ENCODE data around the gene YBX1. TPM values are rescaled to one million over a fixed set of nuclear protein-coding genes. Genes with fewer than 3 reads are reported as not detected.
A peak's percentile ranks its signal among the peaks of the same experiment; 100 is the strongest.

The YBX1 gene
- total and polyA plus RNA-seq, 4 donors, result 107 to 530 (median 204) TPM

DNA sequence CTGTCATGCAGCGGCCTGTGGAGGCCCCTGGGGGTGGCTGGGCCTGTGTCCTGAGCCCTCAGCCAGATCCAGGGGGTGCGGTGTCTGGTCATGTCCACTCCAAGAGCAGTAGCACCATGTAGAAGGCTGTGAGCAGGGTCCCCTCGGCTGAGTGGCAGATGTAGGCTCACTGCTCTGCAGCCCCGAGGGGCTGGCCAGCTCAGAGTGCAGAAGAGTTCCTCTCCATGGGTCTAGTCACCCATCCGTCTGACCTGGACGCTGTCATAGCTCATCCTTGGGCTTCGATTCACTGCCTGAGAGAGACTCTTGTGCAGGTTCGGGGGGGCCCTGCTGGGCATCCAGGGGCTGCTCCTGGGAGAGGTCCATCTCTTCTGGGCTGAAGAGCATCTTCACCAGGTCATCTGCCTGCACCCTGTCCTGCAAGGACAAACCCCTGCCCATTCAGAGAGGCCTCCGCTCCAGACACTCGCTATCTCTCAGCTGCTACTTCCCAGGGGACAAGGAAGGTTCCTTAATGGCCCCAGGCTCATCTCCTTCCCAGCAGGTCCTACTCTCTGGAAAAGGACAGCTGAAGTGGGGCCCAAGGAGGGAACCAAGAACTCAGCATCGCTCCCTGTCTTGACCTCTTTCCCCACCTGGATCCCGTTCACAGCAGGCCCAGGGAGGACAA is 64.4 kb downstream of the YBX1 start (continued):
- TF ChIP-seq, protein P1, sequence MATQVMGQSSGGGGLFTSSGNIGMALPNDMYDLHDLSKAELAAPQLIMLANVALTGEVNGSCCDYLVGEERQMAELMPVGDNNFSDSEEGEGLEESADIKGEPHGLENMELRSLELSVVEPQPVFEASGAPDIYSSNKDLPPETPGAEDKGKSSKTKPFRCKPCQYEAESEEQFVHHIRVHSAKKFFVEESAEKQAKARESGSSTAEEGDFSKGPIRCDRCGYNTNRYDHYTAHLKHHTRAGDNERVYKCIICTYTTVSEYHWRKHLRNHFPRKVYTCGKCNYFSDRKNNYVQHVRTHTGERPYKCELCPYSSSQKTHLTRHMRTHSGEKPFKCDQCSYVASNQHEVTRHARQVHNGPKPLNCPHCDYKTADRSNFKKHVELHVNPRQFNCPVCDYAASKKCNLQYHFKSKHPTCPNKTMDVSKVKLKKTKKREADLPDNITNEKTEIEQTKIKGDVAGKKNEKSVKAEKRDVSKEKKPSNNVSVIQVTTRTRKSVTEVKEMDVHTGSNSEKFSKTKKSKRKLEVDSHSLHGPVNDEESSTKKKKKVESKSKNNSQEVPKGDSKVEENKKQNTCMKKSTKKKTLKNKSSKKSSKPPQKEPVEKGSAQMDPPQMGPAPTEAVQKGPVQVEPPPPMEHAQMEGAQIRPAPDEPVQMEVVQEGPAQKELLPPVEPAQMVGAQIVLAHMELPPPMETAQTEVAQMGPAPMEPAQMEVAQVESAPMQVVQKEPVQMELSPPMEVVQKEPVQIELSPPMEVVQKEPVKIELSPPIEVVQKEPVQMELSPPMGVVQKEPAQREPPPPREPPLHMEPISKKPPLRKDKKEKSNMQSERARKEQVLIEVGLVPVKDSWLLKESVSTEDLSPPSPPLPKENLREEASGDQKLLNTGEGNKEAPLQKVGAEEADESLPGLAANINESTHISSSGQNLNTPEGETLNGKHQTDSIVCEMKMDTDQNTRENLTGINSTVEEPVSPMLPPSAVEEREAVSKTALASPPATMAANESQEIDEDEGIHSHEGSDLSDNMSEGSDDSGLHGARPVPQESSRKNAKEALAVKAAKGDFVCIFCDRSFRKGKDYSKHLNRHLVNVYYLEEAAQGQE (IDR thresholded peaks at IDR 0.05), result no peak
- TF ChIP-seq SP1 (IDR thresholded peaks at IDR 0.05), result no peak
- no peak for TF ChIP-seq HNF4G (IDR thresholded peaks at IDR 0.05)
- TF ChIP-seq FOXA2 (IDR thresholded peaks at IDR 0.05), result no peak
- no peak for TF ChIP-seq HNF4A (conservative IDR thresholded peaks at IDR 0.05)
- TF ChIP-seq RXRA (IDR thresholded peaks at IDR 0.05), result no peak
- no peak for TF ChIP-seq RAD21 (IDR thresholded peaks at IDR 0.05)

DNA sequence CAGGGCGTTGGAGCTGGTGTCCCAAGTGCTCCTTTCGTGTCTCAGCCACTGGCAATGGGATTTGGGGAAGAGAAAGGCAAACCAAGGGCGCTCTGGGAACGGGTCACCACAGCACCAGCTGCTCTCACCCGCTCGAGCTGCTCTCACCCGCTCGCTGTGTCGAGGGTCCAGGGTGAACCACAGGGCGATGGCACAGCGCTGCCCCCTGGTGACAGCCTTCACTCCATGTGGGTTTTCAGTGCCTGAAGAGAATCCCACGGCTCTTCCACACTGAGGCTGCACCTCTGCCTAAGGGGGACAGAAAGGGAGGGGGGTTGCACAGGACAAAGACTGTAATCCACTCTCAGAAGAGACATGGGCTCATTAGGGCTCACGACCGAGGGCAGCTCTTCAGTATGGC is 64.9 kb downstream of the YBX1 start:
- WGBS, result 73% methylated on average over 14 of the region's 14 CpGs
- H3K27ac ChIP-seq (ENCODE audit: low read depth in 1 of 2, low read length in 2 of 2), result no peak overlapping the region
- H3K36me3 ChIP-seq (ENCODE audit: control insufficient read depth in 4 of 4, insufficient read depth in 3 of 4, low read depth in 1 of 4, low read length in 3 of 4), result peaks cover 6 to 48% (median 20%) of the 10 kb centered on the region in 4 donors

DNA sequence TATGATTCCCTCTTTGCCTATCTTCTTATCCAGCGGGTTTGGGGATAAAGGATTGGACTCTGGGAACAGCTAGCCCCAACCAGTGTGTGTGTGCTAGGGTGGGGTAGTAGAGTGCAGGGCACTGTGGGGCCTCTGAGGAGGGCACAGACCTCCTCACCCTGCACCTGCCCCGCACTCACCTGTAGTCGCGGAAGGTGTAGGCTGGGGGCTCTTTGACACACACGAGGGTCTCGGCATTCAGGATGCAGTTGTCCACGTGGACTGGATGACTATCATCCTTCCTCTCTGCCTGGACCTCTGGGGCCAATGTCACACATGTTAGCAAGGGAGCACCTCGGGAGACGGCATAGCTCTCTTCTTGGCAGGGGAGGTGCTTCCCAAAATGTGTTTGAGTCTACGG is 65.8 kb downstream of the YBX1 start:
- no peaks in the 10 kb centered on the region for H3K9me3 ChIP-seq (ENCODE audit: control insufficient read depth in 4 of 4, low read length in 3 of 4)
- no peaks in the 10 kb centered on the region for H3K4me1 ChIP-seq (ENCODE audit: control insufficient read depth in 4 of 4, insufficient read depth in 4 of 4, low read length in 3 of 4)
- H3K4me3 ChIP-seq (ENCODE audit: low read depth in 1 of 3, low read length in 3 of 3), result no peak overlapping the region
- TF ChIP-seq YY1 (IDR thresholded peaks at IDR 0.05) (no peak), GABPA (IDR thresholded peaks at IDR 0.05 in 1 of 2, conservative IDR thresholded peaks at IDR 0.05 in 1 of 2) (no peak), EGR1 (IDR thresholded peaks at IDR 0.05; ENCODE audit: low read depth in 2 of 2) (no peak), RXRA (IDR thresholded peaks at IDR 0.05) (no peak), FOXA2 (IDR thresholded peaks at IDR 0.05) (no peak), TAF1 (conservative IDR thresholded peaks at IDR 0.05) (no peak), HNF4A (conservative IDR thresholded peaks at IDR 0.05) (no peak), FOXA1 (IDR thresholded peaks at IDR 0.05) (no peak), NR2F2 (IDR thresholded peaks at IDR 0.05) (no peak), RAD21 (IDR thresholded peaks at IDR 0.05) (no peak), JUND (IDR thresholded peaks at IDR 0.05) (no peak), SP1 (IDR thresholded peaks at IDR 0.05) (no peak)
- TF ChIP-seq, protein P2, sequence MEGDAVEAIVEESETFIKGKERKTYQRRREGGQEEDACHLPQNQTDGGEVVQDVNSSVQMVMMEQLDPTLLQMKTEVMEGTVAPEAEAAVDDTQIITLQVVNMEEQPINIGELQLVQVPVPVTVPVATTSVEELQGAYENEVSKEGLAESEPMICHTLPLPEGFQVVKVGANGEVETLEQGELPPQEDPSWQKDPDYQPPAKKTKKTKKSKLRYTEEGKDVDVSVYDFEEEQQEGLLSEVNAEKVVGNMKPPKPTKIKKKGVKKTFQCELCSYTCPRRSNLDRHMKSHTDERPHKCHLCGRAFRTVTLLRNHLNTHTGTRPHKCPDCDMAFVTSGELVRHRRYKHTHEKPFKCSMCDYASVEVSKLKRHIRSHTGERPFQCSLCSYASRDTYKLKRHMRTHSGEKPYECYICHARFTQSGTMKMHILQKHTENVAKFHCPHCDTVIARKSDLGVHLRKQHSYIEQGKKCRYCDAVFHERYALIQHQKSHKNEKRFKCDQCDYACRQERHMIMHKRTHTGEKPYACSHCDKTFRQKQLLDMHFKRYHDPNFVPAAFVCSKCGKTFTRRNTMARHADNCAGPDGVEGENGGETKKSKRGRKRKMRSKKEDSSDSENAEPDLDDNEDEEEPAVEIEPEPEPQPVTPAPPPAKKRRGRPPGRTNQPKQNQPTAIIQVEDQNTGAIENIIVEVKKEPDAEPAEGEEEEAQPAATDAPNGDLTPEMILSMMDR (IDR thresholded peaks at IDR 0.05; ENCODE audit: low read depth, low read length, missing input control), result no peak
- TF ChIP-seq, protein P3, sequence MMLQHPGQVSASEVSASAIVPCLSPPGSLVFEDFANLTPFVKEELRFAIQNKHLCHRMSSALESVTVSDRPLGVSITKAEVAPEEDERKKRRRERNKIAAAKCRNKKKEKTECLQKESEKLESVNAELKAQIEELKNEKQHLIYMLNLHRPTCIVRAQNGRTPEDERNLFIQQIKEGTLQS (IDR thresholded peaks at IDR 0.05), result no peak
- TF ChIP-seq, protein P4, sequence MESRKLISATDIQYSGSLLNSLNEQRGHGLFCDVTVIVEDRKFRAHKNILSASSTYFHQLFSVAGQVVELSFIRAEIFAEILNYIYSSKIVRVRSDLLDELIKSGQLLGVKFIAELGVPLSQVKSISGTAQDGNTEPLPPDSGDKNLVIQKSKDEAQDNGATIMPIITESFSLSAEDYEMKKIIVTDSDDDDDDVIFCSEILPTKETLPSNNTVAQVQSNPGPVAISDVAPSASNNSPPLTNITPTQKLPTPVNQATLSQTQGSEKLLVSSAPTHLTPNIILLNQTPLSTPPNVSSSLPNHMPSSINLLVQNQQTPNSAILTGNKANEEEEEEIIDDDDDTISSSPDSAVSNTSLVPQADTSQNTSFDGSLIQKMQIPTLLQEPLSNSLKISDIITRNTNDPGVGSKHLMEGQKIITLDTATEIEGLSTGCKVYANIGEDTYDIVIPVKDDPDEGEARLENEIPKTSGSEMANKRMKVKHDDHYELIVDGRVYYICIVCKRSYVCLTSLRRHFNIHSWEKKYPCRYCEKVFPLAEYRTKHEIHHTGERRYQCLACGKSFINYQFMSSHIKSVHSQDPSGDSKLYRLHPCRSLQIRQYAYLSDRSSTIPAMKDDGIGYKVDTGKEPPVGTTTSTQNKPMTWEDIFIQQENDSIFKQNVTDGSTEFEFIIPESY (IDR thresholded peaks at IDR 0.05), result no peak
- no peaks in the 10 kb centered on the region for H3K27me3 ChIP-seq (ENCODE audit: control insufficient read depth in 4 of 4, insufficient read depth in 4 of 4, low read length in 3 of 4)
- H3K36me3 ChIP-seq (ENCODE audit: control insufficient read depth in 4 of 4, insufficient read depth in 3 of 4, low read depth in 1 of 4, low read length in 3 of 4), result peaks cover 9 to 56% (median 28%) of the 10 kb centered on the region in 4 donors
- WGBS, result 91% methylated on average over 10 of the region's 10 CpGs
- no peak for DNase-seq (ENCODE audit: low spot score)
- no peak overlapping the region for H3K9ac ChIP-seq (ENCODE audit: low read depth in 1 of 2, low read length in 2 of 2)
- no peak overlapping the region for H3K27ac ChIP-seq (ENCODE audit: low read depth in 1 of 2, low read length in 2 of 2)

More for the DNA sequence above, 64.9 kb downstream of the YBX1 start:
- no peaks in the 10 kb centered on the region for H3K9me3 ChIP-seq (ENCODE audit: control insufficient read depth in 4 of 4, low read length in 3 of 4)
- H3K4me1 ChIP-seq (ENCODE audit: control insufficient read depth in 4 of 4, insufficient read depth in 4 of 4, low read length in 3 of 4), result no peaks in the 10 kb centered on the region
- no peaks in the 10 kb centered on the region for H3K27me3 ChIP-seq (ENCODE audit: control insufficient read depth in 4 of 4, insufficient read depth in 4 of 4, low read length in 3 of 4)
- DNase-seq (ENCODE audit: low spot score), result peak; percentile 66
- TF ChIP-seq, protein P2 (IDR thresholded peaks at IDR 0.05; ENCODE audit: low read depth, low read length, missing input control), result peak; percentile 40
- TF ChIP-seq RAD21 (IDR thresholded peaks at IDR 0.05) (peak; percentile 62 to 81), RXRA (IDR thresholded peaks at IDR 0.05) (no peak), SP1 (IDR thresholded peaks at IDR 0.05) (no peak), YY1 (IDR thresholded peaks at IDR 0.05) (no peak)
- no peak overlapping the region for H3K9ac ChIP-seq (ENCODE audit: low read depth in 1 of 2, low read length in 2 of 2)
- H3K4me3 ChIP-seq (ENCODE audit: low read depth in 1 of 3, low read length in 3 of 3), result no peak overlapping the region

Data from liver (tissue), 9 donors.